ENCODE results near the gene ADAMTS5.

The ADAMTS5 gene

DNA sequence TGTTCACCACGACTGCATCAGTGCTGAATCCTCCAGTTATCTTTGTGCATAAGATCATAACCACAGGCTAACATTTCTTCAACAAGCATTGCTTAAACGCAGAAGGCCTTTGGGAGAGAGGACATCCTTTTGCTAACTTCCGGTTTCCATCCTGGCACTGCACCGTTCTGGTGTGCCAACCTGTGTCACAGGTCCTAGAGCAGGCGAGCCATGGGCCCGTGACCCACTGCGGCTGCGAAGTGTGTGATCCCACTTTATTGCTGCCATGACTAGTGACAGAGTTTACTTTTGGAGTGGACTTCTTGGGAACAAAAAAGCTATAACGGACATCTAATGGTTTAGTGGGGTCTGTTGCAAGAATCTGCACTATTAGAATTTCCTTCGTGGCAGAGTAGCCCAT, 42.9 kb downstream of the ADAMTS5 start:
- H3K4me3 ChIP-seq (replicated peaks; ENCODE audit: low read depth, low read length): no peak overlapping the region
- DNase-seq (ENCODE audit: extremely low read depth, insufficient read length): no peak
- no peaks in the 10 kb centered on the region for H3K36me3 ChIP-seq (ENCODE audit: control insufficient read depth, insufficient read depth, low read length)
- TF ChIP-seq, protein P1, sequence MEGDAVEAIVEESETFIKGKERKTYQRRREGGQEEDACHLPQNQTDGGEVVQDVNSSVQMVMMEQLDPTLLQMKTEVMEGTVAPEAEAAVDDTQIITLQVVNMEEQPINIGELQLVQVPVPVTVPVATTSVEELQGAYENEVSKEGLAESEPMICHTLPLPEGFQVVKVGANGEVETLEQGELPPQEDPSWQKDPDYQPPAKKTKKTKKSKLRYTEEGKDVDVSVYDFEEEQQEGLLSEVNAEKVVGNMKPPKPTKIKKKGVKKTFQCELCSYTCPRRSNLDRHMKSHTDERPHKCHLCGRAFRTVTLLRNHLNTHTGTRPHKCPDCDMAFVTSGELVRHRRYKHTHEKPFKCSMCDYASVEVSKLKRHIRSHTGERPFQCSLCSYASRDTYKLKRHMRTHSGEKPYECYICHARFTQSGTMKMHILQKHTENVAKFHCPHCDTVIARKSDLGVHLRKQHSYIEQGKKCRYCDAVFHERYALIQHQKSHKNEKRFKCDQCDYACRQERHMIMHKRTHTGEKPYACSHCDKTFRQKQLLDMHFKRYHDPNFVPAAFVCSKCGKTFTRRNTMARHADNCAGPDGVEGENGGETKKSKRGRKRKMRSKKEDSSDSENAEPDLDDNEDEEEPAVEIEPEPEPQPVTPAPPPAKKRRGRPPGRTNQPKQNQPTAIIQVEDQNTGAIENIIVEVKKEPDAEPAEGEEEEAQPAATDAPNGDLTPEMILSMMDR (IDR thresholded peaks at IDR 0.05; ENCODE audit: insufficient read depth, low read length, poor library complexity, severe bottlenecking): no peak
- H3K27me3 ChIP-seq (replicated peaks; ENCODE audit: control insufficient read depth, insufficient read depth, low read length): no peaks in the 10 kb centered on the region

DNA sequence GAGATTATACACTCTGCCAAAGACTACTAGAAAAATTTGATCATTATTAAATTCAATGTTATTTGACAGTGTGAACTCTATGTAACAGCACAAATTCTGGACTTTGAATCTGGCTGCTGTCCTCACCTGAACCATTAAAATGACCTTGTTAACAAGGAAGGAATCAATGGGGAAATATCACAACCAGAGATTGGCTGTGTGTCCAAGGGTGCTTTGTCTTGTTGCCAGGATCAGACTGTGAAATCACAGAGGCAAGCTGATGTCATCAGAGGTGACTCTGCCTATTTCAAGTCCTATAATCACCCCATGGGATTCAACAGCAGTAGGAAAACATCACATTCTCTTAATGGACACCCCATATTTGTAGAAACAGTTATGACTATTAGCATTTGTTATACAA, 46.8 kb downstream of the ADAMTS5 start:
- no peaks in the 10 kb centered on the region for H3K36me3 ChIP-seq (ENCODE audit: control insufficient read depth, insufficient read depth, low read length)
- H3K27me3 ChIP-seq (replicated peaks; ENCODE audit: control insufficient read depth, insufficient read depth, low read length): no peaks in the 10 kb centered on the region
- DNase-seq (ENCODE audit: extremely low read depth, insufficient read length): no peak
- no peak overlapping the region for H3K4me3 ChIP-seq (replicated peaks; ENCODE audit: low read depth, low read length)
- TF ChIP-seq, protein P1 (IDR thresholded peaks at IDR 0.05; ENCODE audit: insufficient read depth, low read length, poor library complexity, severe bottlenecking): no peak

DNA sequence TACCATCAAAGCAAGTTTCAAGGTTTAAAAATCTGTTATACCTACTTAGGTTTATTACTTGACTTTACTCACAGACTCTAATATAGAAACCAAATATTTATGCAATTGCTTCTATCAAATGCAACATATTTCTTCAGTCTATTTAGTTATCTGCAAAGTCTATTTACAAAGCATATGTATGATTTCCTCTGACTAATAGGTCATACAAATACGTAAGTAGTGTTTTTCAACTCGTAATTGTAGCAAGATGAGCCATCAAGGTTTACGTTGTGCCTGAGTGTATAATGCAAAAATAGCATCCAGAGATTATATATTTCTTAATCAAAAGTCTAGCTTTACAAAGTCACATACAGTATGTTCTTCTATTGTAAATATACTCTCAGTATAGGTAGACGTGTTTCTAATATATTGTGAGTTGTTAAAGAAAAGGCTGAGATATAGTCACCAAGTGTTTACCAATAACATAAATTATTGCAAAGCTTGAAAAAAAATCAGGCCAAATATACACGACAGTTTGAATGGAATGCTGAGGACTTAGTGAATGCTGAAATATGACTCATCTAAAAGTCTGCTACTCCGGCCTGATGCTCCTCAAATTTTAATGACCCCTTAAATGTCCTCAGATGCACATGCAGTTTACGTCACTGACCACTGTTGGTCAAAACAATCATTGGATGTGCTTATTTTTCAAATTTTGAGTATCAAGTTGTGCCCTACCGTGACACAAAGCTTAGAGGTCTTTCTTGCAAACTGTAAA, 48.4 kb downstream of the ADAMTS5 start:
- no peaks in the 10 kb centered on the region for H3K27me3 ChIP-seq (replicated peaks; ENCODE audit: control insufficient read depth, insufficient read depth, low read length)
- DNase-seq (ENCODE audit: extremely low read depth, insufficient read length): no peak
- no peak overlapping the region for H3K4me3 ChIP-seq (replicated peaks; ENCODE audit: low read depth, low read length)
- H3K36me3 ChIP-seq (ENCODE audit: control insufficient read depth, insufficient read depth, low read length): no peaks in the 10 kb centered on the region
- TF ChIP-seq, protein P1 (IDR thresholded peaks at IDR 0.05; ENCODE audit: insufficient read depth, low read length, poor library complexity, severe bottlenecking): no peak

DNA sequence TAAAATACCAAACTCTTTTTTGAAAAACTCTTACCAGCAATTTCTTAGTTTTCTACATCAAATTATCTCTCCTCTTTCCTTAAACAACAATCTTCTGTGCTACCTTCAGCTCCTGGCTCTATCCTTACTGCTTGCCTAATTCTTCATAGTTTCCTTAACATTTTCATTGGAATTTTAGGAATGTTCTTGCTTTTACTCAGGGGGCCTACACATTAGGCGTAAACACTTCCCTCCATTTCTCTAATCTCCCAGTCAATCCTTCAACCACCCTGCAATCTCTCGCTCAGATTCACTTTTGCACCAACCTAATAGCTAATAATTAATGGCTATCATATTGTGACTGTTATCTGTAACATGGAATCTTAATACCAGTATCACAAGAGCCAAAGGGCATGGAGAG, 50.1 kb downstream of the ADAMTS5 start:
- no peak for DNase-seq (ENCODE audit: extremely low read depth, insufficient read length)
- Histone ChIP-seq H3K4me3 (replicated peaks; ENCODE audit: low read depth, low read length) (no peak overlapping the region), H3K27me3 (replicated peaks; ENCODE audit: control insufficient read depth, insufficient read depth, low read length) (no peaks in the 10 kb centered on the region), H3K36me3 (ENCODE audit: control insufficient read depth, insufficient read depth, low read length) (no peaks in the 10 kb centered on the region)
- TF ChIP-seq, protein P1 (IDR thresholded peaks at IDR 0.05; ENCODE audit: insufficient read depth, low read length, poor library complexity, severe bottlenecking): no peak

DNA sequence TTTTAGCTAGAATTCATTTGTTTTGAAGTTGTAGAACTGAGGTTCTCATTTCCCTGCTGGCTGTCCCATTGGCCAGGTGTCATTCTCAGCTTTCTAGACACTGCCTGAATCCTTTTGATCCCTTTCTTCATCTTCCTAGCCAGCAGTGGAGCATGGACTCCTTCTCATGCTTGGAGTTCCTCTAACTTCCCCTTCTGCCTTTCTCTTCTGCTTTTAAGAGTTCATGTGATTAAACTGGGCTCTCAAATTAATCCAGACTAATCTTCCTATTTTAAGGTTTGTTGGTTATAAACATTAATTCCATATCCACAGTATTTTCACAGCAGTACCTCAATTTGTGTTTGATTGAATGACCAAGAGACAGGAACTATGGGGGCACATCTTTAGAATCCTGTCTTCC, 52.3 kb downstream of the ADAMTS5 start:
- H3K27me3 ChIP-seq (replicated peaks; ENCODE audit: control insufficient read depth, insufficient read depth, low read length): no peaks in the 10 kb centered on the region
- H3K36me3 ChIP-seq (ENCODE audit: control insufficient read depth, insufficient read depth, low read length): no peaks in the 10 kb centered on the region
- no peak for DNase-seq (ENCODE audit: extremely low read depth, insufficient read length)
- no peak overlapping the region for H3K4me3 ChIP-seq (replicated peaks; ENCODE audit: low read depth, low read length)
- TF ChIP-seq, protein P1 (IDR thresholded peaks at IDR 0.05; ENCODE audit: insufficient read depth, low read length, poor library complexity, severe bottlenecking): no peak

DNA sequence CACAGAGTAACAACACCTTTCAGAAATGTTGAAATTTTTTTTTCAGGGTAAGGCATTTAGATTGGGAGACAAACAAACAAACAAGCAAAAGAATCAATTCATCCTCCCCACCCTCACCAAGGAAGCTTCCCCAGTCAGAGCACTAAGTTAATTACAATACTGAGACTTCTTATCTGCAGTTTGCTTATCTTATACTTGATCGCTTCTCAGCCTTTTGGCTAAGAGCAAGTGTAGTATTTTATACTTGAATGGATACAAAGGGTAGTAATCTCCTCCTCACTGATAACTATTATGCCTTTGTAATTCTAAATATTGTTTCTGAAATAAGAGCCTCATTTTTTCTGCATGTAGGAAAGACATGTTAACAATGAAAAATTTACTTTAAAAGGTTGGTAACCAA, 54.4 kb downstream of the ADAMTS5 start:
- no peaks in the 10 kb centered on the region for H3K27me3 ChIP-seq (replicated peaks; ENCODE audit: control insufficient read depth, insufficient read depth, low read length)
- no peaks in the 10 kb centered on the region for H3K36me3 ChIP-seq (ENCODE audit: control insufficient read depth, insufficient read depth, low read length)
- DNase-seq (ENCODE audit: extremely low read depth, insufficient read length): no peak
- TF ChIP-seq, protein P1 (IDR thresholded peaks at IDR 0.05; ENCODE audit: insufficient read depth, low read length, poor library complexity, severe bottlenecking): no peak
- H3K4me3 ChIP-seq (replicated peaks; ENCODE audit: low read depth, low read length): no peak overlapping the region

Measured in GM06990 (cell line).